OCI-M1 (cell line): ENCODE measurements around the gene CROCC.
"Not testable (repeated sequence)": the region's sequence is repeated elsewhere in the genome, so short reads cannot be mapped to it uniquely, and the experiment has no call there.

Experiments
- DNase-seq: peaks from one replicate; lab custom pipeline; 2025; lab: John Stamatoyannopoulos, UW

The CROCC gene

GRCh38 chr1:16939386-16940180 is 17.9 kb downstream of the CROCC start:
- DNase-seq = not testable (repeated sequence)

- DNase-seq = no peak
These were observed 22.3 kb downstream of the CROCC start for GRCh38 chr1:16944038-16944437.

GRCh38 chr1:16945512-16945911 is 23.8 kb downstream of the CROCC start:
- not testable (repeated sequence) for DNase-seq

GRCh38 chr1:16946185-16946584 is 24.5 kb downstream of the CROCC start:
- not testable (repeated sequence) for DNase-seq

GRCh38 chr1:16946646-16947045 is 24.9 kb downstream of the CROCC start:
- no peak for DNase-seq

GRCh38 chr1:16948282-16948891 is 26.7 kb downstream of the CROCC start:
- not testable (repeated sequence) for DNase-seq

GRCh38 chr1:16949026-16949425 is 27.3 kb downstream of the CROCC start:
- not testable (repeated sequence) for DNase-seq

GRCh38 chr1:16952376-16952775 is 30.6 kb downstream of the CROCC start:
- not testable (repeated sequence) for DNase-seq

GRCh38 chr1:16954579-16954978 is 32.8 kb downstream of the CROCC start:
- no peak for DNase-seq

GRCh38 chr1:16955186-16955585 is 33.5 kb downstream of the CROCC start:
- DNase-seq = no peak

- DNase-seq = peak; percentile 26
These were observed 35.0 kb downstream of the CROCC start for GRCh38 chr1:16956775-16957174.

GRCh38 chr1:16957731-16958130 is 36.0 kb downstream of the CROCC start:
- no peak for DNase-seq

GRCh38 chr1:16958475-16958874 is 36.7 kb downstream of the CROCC start:
- DNase-seq = no peak

- DNase-seq = peak; percentile 90
These were observed 39.0 kb downstream of the CROCC start for GRCh38 chr1:16960560-16961296.

- DNase-seq = no peak
These were observed 39.8 kb downstream of the CROCC start for GRCh38 chr1:16961297-16962133.

- DNase-seq = not testable (repeated sequence)
These were observed 42.4 kb downstream of the CROCC start for GRCh38 chr1:16964169-16964568.

GRCh38 chr1:16965486-16966067 is 43.8 kb downstream of the CROCC start:
- no peak for DNase-seq

- DNase-seq = no peak
These were observed 44.6 kb downstream of the CROCC start for GRCh38 chr1:16966282-16966681.

- DNase-seq = no peak
These were observed 45.4 kb downstream of the CROCC start for GRCh38 chr1:16967095-16967575.

- no peak for DNase-seq
These were observed 46.2 kb downstream of the CROCC start for GRCh38 chr1:16967962-16968361.

GRCh38 chr1:16968372-16968771 is 46.6 kb downstream of the CROCC start:
- DNase-seq = no peak
